ENCODE results near the gene FBXW11. TPM values are rescaled to one million over a fixed set of nuclear protein-coding genes. Genes with fewer than 3 reads are reported as not detected.
"Not testable (repeated sequence)": the region's sequence is repeated elsewhere in the genome, so short reads cannot be mapped to it uniquely, and the experiment has no call there.

The FBXW11 gene
- polyA plus RNA-seq, 12 donors = 35.7 to 42.9 (median 39.0) TPM; not detected in 1

DNA sequence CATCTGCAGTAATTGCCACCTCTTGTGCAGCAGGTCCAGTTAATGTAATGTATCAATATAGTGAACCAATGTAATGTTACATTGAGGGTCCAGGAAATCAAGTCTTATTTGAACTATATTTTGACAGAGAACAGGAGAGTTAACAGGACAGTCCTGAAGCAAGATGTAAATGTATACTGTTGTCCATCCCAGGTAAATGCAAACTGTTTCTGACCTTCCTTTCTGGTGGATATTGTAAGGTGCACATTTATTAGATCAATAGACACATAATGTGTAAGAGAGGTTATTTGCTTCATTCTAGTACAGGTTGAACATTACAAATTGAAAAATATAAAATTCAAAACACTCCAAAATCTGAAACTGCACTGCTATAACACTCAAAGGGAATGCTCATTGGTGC, 23.4 kb upstream of the FBXW11 start:
- DNase-seq = no peak

DNA sequence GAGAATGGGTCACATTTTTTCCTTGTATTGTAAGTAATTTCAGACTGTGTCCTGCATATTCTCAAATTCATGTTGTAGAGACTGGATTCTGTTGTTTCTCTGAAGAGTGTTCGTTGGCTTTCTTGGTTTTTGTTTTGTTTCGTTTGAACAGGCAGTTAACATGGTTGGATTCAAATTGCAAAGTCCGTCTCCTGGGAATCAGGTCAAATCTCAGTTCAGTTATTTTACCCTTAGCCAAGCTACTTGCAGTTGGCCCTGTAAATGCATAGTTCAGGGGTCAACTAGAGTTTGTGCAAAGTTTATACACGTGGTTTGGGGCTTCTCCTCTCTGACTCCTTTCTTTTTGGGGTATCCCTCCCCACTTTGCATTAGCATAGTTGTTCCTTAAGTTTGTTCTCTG, 21.7 kb upstream of the FBXW11 start:
- DNase-seq = no peak

DNA sequence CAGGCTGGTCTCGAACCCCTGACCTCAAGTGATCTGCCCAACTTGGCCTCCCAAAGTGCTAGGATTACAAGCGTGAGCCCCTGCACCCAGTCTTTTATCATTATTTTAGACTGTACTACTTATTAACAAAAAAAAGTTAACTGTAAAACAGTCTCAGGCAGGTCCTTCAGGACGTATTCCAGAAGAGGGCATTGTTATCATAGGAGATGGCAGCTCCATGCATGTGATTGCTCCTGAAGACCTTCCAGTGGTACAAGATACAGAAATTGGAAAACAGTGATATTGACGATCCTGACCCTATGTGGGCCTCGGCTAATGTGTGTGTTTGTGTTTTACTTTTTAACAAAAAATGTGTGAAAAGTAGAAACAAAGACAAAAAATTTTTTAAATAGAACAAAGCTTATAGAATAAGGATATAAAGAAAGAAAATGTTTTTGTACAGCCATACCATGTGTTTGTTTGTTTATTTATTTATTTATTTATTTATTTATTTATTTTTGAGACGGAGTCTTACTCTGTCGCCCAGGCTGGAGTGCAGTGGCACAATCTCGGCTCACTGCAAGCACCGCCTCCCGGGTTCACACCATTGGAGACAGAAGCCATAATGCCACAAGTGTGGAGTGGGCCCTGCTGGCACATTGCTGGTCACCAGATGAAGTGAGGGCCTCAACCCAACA, 13.8 kb upstream of the FBXW11 start:
- DNase-seq = not testable (repeated sequence)

DNA sequence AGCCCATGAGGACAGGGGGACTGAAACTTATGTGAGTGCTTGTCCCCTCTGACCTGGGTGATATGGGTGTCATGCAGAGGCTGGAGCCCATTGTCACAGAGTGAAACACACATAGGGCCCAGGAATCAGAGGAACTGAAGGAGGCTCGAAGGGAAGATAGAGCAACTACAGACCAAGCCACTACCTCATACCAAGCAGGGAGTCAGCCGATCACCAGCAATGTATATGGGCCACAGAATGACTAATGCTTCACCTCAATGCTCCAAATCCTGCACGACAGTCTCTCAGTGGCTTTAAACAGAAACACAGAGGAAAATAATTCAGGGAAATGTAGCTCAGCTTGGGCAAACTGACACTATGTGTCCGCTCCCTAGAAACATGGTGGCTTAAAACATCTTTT, 8.9 kb upstream of the FBXW11 start:
- DNase-seq = no peak

DNA sequence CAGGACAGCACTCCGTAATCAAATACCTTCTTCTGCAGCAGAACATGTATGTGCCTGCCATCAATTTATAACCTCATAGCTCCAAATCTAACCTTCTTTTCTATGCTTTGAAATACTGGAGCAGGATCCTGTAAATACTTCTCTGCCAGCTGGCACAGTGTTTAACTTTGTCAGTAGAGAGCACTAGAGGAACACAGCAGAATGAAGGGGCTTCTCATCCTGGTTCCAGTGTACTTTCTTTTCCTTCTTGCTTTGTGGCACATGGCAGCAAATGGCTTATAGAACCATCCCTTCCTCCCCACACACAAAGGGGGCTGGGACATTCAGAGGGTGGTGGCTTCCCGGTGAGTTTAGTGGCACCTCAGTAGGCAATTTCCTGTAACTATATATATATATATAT, 3.8 kb upstream of the FBXW11 start:
- peak; percentile 13 for DNase-seq

DNA sequence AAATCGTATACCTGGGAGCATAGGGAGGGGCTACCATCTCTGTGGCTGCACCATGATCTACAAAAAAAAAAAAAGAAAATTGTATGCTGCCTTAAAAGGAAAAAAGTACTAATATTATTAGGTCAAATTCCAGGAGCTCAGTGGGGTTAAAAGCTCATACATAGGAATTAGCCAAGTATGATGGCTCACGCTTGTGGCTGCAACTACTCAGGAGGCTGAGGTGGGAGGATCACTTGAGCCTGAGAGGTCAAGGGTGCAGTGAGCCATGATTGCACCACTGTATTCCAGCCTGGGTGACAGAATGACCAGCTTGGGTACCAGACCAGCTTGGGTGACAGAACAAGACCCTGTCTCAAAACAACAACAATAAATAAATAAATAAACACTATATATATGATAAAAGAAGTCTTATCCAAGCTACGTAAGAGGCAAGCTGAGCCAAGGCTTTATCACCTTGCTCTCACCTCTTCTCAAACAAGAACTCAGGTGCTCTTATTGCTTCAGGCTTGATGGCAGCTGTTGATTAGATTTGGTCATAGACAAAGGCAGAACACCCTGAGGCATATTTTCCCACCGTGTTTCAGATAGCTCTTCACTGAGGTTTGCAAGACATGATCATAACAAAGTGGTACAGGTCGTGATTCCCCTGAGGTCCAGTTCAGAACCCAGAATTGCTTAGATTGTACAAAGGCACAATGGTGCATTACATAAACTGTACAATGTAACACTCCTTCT, 3.3 kb upstream of the FBXW11 start:
- DNase-seq = no peak

DNA sequence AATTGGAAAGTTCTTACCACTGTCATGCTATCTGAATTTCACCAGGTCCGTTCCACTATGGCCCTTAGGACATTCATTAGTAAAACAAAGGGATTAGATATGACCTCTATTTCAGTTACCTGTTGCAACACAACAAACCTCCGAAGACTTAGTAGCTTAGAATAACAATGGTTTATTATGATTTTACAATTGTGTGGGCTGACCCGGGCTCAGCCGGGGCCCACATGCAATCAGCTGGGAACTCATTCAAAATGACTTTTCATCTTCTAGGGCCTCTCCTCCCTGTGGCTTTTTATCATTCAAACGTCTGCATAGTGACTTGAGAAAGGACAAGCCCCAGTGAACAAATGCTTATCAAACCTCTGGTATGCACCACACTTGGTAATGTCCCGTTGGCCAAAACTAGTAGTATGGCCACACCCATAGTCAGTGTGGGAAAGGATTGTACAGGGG, 2.3 kb upstream of the FBXW11 start:
- no peak for DNase-seq

DNA sequence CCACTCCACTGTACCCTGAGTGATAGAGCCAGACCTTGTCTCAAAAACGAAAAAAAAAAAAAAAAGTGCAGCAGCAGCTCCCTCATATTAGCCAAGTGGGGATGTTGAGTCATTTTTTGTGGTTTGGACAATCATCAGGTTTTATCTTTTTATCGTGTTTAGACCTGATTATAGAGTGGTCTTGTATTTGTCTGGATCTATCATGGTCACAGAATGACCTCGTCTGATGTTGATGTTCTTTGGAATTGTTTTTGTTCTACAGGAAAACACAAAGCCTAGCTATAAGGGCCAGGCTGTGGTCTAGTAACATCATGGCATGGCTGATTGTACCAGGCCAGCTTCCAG, 1.6 kb upstream of the FBXW11 start:
- DNase-seq = no peak

DNA sequence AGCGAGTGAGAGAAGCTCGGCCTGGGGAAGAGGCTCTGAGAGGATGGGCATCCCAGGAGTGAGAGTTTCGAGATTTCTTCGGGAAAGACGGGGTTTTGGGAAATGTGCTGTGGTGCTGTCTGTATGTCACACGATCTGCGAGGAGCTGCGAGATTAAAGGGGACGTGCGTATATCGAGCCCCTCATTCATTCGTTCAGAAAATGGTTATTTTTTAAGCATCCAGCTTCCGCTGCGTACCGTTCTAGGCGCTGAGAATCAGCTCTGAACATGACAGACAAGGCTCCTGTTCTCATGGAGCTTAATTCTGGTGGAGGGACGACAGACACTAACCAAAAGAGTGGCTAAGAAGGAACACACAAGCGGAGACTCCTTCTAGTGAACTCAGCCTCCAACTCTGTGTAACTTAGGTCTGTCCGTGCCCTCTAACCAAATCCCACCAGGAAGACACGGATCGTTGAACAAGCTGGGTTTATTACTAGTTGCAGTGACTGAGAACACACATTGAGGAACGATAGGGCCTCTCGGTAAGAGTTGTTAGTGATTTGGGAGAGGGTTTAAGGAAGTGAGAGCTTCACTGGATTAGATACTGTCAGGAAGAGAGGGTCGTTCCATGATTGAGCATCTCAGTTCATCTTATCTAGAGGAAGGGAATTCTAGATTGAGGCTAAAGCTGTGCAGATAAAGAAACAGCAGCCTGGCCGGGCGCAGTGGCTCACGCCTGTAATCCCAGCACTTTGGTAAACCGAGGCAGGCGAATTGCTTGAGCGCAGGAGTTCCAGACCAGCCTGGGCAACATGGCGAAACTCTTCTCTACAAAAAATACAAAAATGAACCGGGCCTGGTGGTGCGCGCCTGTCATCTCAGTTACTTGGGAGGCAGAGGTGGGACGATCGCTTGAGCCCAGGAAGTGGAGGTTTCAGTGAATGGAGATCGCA, 1.0 kb upstream of the FBXW11 start:
- DNase-seq = no peak

DNA sequence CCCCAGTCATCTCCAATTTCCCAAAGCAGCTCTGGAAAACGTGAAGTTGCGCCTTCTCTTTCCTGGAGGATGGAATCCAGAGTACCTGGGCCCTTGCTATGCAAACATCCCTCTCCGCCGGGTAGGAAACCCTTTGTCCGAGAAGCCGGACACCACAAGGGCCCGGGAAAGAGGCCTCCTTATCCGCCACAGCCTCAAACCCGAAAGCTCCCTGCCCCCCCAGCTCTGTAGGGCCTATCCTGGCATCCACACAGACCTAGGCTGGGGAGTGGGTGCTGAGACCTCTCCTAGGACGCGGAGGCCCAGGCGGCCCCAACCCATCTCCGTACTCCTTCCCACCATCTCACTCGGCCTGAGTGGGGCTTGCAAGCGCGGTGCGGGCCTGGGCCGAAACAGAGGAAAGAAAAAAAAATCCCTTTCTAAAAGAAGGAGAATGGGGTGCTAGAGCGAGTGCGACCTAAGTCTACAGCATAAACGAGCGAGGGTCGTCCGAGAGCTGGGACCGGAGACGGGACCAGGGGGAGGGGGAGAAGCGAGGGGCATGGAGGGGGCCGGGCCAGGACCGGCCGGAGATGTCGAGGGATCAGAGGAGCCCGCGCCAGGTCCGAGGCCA, 624 bp downstream of the FBXW11 start:
- peak; percentile 56 for DNase-seq

DNA sequence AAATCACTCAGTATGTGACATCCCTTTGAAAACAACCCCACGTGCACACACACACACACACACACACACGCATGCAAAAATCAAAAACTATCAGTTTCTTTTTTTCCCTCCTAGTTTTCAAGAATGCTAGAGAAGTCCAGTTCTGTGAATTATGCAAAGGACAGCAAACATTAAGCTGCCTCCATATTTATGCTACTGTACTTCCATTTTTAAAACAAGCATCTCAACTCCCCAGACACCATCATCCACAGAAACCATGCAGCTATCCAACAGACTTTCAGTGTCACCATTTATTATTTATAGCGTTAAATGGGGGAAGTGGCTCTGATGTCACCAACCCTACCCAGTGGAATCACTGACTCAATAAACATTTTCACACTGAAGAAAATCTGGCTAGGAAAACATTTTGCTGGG, 1.6 kb downstream of the FBXW11 start:
- peak; percentile 14 for DNase-seq

DNA sequence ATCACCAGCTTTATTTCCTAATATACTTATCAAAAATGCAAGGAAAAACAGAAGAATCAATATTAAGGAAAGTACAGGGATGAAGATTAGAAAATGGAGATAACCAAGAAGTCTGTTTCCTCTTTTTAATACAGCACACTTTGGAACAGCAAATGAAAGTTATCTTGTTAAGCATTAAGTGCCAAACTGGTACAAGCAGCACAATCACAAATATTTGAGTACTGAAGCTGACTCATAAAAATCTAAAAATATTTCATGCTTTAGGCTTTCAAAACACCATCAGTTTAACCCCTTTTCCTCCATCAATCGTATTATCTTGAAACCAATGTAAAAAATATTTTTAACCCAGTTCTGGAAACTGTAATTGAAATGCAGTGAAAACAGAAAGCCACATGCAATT, 2.7 kb downstream of the FBXW11 start:
- DNase-seq = no peak

DNA sequence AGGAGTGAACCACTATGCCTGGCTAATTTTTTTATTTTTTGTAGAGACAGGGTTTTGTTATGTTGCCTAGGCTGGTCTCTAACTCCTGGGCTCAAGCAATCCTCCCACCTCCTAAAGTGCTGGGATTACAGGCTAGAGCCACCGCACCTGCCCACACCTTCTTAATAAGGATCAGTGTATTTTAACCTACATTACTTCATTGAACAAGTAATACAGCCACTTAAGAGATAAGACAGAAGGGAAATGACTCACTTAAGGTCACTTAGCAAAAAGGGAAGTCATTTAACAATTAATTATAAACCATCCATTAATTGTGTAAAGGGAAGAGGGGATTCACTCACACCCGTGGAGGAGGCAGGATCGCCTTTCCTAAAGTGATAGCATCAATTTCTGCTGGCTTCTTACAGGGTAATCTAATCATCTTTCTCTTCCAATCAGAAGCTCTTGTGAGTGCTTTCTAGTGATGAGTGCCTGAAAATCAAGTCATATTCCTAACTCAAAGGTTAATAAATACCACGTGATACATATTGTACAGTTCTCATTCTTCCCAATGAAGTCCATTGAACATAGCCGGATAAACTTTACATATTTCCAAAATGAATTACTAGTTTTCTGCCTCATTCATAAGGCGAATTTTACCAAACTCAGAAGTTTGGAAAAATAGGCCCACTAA, 3.5 kb downstream of the FBXW11 start:
- DNase-seq = no peak

DNA sequence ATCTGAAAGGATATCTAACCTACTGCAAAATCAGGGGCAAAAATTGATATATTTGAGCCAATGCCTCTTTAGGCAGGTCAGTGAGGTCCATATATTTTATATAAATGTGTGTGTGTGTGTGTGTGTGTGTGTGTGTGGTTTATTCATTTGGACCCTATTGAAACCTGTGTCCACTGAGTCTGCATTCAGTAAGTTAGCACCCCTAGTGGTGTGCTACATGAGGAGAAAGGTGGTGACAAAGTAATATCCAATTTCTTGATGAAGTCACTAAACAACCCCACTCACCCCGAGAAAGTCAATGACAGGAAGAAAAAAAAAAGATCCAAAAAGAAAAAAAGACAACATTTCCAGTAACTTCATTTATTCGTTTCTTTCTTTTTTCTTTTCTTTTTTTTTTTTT, 4.1 kb downstream of the FBXW11 start:
- no peak for DNase-seq

DNA sequence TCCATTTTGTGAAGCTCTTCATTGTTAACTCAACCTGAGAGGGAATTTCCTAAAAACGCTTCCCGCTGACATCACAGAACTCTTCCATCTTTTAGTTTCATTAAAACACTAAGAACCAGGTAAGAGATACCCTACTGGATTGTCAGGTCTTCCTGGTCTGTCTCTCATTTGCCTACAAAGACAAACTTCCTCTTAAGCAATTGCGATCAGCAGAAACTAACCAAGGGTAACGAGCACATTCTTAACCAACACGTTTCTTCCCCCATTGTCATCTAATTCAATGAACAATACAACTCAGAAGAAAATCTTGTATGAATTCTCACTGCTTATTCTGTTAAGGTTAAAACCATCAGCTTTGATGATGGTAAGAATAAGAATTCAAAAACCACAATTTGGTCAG, 6.6 kb downstream of the FBXW11 start:
- no peak for DNase-seq

DNA sequence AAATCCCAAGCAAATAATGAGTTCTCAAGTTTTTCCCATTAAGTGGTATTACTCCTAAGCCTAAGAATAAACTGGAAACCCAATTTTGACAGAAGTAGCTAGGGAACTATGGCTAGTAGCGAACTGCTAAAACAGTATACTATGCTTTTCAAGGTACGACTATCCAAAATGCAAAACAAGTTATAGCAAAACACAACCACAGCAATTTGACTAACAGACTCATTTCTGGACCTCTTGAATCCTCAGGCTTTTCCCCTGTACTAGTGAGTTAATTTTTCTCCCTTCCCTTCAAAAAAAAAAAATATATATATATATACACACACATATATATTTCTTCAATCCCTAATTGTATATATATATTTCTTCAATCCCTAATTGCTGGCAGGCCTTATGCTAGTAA, 7.3 kb downstream of the FBXW11 start:
- no peak for DNase-seq

DNA sequence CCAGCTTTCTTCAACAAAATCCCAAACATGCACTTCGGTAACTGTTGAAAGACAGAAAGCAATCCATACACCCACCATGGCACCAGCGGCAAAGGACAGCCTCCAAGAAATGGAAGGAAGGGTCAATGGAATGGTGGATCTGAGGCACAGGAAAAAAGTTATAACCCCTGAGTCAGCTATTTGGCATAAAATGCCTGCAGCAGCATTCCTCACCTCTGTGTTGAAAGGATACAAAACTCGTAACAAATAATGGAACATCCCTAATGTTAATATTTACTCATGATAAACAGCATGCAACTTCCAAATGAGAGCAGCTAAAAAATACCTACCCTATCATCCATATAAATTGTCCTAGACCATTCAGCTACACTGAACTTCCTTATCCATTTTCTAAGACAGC, 9.4 kb downstream of the FBXW11 start:
- DNase-seq = no peak

DNA sequence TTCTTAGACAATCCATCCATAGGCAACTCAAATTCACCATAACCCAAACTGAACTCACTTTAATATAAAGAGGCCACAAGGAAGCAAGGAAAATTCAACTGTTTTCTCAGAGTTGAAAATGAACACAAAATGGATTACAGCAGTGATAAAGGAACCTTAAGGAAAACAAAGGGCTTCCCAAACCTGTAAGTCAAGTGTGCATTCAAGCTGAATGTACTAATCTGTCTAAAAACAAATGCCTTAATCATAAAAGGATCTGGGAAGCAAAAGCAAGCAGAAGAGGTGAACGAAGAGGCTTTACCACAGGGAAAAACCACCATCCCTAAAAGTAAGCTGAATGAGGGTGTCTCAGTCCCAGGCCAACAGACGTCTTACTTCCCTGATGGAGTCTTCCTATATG, 13.6 kb downstream of the FBXW11 start:
- DNase-seq = no peak

DNA sequence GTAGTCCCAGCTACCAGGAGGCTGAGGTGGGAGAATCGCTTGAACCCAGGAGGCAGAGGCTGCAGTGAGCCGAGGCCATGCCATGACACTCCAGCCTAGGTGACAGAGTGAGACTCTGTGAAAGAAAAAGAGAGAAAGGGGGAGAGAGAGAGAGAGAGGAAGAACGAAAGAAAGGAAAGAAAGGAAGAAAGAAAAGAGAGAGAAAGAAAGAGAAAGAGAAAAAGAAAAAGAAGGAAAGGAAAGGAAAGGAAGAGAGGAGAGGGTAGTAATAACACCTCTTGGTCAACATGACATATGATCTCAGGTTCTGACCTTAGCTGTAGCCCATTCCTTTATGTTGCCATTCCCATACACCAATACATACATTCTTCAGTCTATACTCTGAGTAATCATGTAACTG, 14.1 kb downstream of the FBXW11 start:
- DNase-seq = no peak

DNA sequence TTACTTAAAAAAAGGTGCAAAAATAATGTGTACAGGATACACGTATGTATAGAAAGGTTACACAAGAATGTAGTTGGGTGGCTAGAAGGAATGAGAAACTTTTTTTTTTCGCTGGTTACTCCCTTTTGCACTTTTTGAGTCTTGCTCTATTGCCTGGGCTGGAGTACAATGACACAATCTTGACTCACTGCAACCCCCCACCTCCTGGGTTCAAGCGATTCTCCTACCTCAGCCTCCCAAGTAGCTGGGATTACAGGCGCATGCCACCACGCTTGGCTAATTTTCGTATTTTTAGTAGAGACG, 15.8 kb downstream of the FBXW11 start:
- no peak for DNase-seq

DNA sequence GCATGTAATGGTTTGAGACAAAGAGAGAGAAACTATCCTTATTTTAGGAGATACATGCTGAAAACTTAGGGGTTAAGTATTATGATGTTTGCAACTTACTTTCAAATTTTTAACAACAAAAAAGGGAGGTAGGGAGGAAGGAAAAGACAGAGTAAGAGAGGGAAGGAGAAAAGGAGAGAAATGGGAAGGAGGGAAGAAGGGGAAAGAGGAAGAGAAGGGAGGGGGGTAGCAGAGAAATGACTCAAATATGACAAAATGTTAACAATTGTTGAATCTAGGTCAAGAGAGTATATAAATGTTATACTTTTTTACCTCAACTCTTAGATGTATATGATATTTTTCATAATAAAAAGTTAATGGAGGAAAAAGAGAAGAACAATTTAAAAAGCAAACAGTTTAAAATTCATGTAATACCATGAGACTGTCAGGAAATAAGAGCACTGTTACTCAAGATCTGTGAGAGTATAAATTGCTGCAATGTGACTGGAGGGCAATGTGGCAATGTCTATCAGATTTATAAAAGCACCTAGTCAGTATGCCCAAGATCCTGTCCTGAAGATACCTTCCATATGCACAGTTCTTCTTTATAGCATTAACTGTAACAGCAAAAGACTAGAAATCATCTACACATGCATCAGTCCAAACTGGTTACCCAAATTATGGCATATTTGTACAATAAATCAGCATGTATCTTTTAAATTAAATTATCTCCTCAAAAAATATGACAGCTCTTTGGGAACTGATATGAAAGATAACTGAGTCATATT, 16.3 kb downstream of the FBXW11 start:
- no peak for DNase-seq

All from muscle of arm (tissue), 12 donors.